Measurements from ENCODE around the gene PPT1.
"Not testable (repeated sequence)": the region's sequence is repeated elsewhere in the genome, so short reads cannot be mapped to it uniquely, and the experiment has no call there.

Gene PPT1

DNA sequence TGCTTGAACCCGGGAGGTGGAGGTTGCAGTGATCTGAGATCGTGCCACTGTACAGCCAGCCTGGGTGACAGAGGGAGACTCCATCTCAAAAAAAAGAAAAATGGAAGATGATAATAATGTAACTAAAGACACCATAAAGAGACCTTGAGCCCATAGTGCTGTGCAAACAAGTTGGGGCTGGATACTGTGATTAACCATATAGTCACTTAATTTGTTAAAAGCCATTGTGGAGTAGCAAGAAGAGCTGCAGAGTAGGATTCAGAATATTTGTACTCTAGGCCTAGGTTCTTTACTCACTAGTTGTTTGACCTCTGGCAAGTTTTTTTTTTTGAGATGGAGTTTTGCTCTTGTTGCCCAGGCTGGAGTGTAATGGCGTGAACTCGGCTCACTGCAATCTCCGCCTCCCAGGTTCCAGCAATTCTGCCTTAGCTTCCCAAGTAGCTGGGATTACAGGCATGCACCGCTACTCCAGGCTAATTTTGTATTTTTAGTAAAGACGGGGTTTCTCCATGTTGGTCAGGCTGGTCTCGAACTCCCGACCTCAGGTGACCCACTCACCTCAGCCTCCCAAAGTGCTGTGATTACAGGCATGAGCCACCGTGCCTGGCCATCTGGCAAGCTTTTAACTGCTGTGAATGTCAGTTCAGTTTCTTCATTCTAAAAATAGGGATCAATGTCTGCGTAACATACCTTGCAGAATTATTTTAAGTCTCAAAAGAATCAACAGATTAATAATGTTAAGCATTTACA is 43.7 kb downstream of the PPT1 start:
- DNase-seq: no peak

DNA sequence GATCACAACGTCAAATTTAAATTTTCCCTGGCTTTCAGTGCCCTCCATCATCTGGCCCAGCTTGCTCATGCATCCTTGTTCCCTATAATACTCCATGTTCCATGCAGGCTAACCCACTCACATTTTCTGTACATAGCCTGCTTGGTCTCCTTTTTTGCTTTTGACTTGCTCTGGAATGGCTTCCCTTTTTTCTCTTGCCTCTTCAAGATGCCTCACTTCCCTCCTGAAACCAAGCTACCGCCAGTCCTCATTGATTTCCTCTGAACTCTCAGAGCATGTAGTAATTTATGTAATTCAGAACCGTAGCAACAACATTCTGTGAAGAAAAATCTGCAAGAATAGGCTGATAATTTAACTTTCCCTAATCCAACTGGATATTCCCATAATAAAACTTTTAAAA is 46.2 kb downstream of the PPT1 start:
- no peak for DNase-seq

DNA sequence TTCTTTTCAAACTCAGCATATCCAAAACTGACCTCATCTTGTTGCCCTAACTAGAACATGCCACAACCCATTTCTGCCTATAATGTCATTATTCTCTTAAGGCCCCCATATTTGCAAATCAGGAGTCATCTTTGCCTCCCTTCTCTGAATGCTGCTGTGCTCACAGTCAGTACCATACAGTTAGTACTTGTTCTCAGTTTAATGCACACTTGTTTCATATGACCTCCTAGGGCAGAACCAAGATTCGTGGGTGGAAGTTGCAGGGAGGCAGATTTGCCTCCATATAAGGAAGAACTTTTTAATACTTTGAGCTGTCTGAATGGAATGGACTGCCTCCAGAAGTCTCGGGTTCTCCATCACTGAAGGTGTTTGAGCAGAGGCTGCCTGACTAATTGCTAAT is 47.3 kb downstream of the PPT1 start:
- no peak for DNase-seq

DNA sequence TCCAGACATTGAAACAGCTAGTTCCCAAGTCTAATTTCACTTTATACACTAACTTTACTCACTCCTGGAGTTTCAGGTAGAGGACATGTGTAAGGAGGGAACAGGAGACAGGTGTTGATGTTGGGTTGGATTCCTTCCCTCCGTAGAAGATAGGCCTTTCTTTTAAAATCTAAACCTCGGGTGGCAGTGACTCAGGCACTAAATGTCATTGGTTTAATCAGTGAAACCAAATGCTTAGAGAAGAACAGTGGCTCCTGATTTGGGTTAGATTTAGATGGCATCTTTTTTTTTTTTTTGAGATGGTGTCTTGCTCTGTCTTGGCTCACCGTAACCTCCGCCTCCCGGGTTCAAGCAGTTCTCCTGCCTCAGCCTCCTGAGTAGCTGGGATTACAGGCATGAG is 49.3 kb downstream of the PPT1 start:
- DNase-seq: no peak

DNA sequence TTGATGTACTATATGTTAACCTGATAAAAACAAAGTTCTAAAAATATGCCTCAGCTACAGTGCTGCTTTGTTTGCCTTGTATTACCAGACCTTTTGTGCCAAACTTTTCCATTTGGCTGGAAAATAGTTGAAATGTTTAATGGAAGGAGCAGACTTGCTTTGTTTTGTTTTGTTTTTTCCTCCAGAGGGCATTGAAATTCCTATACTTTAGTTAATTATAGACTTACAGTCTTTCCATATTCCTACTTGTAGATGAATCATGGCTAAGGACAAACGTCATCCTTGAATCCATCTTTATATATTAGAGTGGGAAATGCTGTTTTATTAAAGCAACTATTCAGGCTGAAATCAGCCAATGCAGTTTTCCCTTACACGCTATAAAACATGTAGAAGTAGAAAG is 49.8 kb downstream of the PPT1 start:
- no peak for DNase-seq

DNA sequence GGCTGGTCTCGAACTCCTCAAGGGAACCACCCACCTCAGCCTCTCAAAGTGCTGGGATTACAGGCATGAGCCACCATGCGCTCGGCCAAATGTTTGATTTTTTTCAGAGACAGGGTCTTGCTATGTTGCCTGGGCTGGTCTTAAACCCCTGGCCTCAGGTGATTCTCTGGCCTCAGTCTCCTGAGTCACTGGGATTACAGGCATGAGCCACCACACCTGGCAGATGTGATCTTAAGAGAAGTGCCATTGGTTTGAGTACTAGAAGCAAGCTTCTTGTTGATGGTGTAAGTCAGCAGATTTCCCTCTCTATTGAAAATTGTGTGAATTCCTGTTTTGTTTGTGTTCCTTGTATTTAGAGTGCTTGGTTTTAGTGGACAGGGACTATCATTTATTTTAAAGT is 51.3 kb downstream of the PPT1 start:
- no peak for DNase-seq

DNA sequence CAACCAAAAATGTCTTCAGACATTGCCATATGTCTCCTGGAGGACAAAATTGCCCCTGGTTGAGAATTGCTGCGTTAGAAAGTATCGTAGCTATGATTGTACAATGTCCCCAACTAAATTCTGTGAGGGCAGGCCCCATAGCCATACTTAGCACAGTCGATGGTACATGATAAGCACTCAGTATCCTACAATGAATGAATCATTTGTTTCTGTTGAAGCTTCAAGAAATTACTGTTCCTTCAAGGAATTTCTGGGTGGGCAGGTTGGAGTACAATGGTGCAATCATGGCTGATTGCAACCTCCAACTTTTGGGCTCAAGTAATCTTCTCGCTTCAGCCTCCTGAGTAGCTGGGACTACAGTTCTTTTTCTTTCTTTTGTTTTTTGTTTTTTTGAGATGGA is 51.9 kb downstream of the PPT1 start:
- no peak for DNase-seq

DNA sequence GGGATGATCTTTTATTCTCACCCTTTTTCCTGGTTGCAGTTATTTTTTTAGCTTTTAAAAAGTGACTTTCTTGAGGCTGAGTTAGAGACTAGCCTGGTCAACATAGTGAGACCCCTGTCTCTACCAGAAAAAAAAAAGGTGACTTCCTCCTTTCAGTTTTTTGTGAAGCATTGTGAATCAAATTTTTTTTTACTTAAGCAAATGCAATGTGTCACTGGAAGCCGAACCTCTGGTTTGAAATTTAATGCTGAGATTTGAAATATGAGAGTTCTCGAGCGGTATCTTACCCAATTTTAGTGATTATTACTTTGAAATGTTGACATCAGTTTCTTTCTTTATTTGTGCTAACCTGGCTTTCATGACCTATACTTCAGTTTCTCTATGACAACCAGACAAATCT is 52.9 kb downstream of the PPT1 start:
- DNase-seq: no peak

DNA sequence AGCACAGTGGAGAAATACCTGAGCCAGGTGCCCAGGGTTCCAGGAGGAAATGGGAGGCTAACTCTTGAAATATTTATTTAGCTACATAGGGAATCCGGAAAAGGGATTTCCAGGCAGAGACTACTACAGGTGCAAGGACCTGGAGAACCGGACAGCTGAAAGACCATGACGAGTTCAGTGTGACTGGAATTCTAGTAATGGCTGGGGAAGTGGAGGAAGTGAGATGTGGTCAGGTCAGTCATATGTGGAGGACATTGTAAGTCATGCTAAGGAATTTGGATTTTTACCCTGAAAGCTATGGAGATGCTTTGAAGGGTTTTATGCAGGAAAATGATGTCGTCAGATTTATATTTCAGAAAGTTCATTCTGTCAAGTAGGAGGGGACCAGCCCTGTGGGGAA is 54.7 kb downstream of the PPT1 start:
- no peak for DNase-seq

DNA sequence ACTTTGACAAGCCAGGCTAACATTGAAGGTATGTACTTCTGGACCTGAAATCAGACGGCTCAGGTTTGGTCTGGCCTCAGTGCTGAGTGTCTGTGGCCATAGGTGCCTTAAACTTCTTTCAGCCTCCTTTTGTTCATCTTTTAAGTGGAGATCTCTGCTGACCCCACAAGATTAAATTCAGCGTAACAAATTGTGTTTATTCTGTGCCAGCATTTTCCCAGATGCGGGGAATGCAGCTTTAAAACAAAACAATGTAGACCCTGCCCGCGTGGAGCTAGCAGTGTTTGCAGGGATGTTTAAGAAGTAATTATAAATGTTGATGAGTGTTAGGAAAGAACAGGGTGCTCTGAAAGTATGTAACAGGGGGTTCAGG is 55.6 kb downstream of the PPT1 start:
- no peak for DNase-seq

DNA sequence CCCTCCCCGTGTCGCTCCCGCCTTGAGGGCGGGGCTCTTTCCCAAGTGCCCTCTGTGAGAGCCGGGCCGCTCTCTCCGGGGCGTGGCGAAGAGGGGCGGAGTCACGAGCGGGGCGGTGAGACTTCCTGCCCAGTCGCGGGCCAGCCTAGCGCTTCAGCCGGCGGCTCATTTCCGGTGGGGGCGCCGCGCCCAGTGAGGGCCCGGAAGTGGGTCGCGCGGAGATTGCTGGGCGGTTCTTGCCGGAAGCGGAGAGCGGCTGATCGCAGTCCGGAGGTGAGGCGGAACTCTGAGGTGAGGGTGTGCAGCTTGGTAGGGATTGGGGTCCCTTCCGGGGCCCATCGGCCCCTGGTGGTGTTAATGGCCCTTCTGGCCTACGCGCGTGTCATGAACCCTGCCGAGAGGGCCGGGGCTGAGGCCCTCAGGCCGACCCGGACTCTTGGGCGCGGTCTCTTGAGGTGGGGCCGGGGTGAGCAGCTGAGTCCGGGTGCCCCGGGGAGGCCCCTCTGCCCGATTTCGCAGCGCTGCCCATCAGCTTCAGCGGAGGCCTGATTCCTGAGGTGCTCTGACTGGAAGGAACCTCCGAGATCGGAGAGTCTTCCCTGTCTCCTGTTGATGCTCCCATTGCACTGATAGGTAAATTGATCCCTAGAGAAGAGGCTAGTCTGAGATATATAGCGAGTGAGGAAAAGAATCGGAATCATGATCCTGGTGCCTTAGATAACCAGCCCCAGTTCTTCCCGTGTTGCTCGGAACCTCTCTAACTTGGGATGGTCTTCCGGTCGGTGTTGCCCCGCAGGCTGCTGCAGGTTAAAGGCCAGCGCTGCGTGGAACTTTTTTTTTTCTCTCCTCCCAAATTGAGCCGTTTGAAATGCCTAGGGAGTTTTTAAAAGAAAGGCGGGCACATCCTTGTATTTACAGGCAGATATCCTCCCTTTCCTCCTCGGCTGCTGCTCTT is 56.3 kb downstream of the PPT1 start, which contains the start of gene CAP1:
Gene CAP1 (plus strand): TSS at position 219 of the 955 bp plus-strand sequence. CDS start 18,618 bp downstream, outside the sequence.
- peak; percentile 93 for DNase-seq

DNA sequence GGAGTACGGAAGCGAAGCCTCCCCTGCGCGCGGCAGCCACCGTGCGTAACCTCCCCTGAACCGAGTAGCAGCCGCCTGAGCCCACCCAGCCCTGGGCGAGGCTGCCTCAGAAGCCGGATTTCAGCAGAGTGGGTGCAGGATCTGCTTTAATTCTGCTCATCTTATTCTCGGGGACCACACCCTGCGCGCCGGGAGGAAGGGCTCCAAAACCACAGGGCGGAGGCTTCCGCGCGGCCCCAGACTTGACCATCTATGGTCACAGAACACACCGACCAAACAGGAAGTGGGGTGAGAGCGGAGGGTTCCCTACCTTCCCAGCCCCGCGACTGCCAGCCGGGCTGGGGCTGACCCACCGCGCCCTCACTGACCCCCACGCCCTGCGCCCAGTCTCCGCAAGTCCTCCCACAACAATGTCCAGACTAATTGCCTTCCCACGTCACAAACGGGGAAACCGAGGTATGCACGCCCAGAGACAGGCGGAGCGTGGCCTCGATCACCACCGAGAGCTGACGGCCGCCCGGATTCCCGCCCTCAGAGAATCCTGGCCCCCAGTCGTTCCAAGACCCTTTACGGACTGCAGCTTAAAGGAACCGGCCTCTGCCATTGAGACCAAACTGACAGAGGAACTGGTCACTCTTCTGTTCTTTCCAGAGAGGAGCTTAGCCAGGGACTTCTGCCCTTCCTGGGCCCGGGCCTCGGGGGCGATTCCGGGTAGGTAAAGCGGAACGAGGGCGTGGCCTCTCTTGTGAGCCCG is 57.1 kb downstream of the PPT1 start:
- peak; percentile 46 for DNase-seq

DNA sequence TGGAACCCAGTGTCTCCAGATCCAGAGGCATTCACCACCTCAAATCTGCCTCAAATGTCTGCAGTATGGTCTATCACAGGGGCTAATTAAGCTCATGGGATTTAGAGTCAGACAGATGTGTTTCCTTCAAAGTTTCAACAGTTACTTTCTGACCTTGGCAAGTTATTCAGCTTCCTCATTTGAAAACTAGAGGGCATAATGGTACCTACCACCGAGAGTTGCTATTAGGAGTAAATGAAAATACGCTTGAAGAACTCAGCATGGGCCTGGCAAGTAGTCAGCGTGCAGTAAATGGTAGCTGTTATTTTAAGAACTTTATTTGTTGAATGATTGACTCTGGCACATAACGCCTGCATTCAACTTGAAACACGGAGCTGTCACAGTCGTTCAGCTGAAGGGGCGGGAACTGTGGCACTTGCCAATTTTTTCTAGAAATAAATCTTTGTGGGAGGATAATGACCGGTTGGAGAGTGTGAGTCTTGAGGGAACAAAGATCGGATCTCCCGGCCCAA is 57.8 kb downstream of the PPT1 start:
- DNase-seq: no peak

DNA sequence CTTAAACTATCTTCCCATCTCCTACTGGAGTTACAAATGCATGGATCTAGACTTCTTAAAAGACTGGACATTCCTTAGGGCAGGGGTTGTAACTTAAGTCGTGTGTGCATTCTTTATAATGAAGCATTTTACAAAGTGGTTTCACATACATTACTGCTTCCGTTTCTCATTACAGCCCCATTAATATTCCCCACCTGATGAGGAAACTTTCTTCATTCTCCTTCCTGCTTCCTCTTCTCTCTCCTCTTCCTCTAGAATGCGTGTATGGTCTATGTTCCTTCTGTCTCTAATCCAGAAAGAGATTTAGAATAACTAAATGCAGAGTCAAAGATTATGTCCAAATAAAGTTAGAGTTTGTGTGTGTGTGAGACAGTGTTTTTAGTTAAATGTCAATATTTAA is 58.4 kb downstream of the PPT1 start:
- no peak for DNase-seq

DNA sequence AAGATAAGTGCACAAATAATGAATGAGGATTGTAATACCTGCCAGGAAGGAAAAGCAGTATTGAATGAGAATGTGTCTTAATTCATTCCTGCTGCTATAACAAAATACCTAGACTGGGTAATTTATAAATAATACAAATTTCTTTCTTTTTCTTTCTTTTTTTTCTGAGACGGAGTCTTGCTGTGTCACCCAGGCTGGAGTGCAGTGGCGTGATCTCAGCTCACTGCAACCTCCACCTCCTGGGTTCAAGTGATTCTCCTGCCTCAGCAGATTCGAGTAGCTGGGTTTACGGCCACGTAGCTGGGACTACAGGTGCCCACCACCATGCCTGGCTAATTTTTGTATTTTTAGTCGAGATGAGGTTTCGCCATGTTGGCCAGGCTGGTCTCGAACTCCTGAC is 59.8 kb downstream of the PPT1 start:
- DNase-seq: not testable (repeated sequence)

DNA sequence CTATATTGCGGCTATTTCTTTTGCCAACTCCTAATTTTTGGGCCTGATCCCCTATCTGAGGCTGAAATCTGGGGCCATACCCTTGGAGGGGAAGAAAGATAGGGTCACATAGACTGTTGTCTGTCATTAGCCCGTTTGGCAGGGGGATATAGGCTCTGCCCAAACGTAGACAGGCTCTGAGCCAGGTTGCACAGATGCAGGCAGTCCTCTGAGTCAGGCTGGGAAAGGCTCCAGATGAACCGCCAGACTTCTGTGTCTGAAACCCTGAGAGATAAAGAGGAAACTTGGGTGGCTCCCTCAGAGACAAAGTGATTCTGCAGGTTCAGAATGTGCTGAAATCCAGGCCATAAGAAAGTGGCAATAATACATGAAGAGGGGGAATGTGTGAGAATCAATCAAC is 60.5 kb downstream of the PPT1 start:
- DNase-seq: no peak

DNA sequence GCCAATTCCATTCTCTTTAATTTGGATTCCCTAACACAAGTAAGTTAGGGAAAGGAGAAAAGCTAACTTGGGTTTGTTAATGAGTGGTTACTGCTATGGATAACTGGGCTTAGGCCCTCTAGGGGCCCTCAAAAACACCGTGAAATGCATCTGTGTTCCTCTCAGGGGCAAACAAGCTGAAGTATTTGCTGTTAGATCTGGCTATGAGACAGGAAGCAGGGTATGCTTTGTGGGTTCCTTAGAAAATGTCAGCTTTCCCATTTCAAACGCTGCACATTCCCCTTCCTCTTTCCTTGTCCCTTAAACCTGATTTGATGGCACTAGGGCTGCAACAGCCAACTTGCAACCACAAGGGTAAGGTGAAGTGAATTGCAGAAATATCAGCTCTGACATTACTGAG is 62.2 kb downstream of the PPT1 start:
- no peak for DNase-seq

DNA sequence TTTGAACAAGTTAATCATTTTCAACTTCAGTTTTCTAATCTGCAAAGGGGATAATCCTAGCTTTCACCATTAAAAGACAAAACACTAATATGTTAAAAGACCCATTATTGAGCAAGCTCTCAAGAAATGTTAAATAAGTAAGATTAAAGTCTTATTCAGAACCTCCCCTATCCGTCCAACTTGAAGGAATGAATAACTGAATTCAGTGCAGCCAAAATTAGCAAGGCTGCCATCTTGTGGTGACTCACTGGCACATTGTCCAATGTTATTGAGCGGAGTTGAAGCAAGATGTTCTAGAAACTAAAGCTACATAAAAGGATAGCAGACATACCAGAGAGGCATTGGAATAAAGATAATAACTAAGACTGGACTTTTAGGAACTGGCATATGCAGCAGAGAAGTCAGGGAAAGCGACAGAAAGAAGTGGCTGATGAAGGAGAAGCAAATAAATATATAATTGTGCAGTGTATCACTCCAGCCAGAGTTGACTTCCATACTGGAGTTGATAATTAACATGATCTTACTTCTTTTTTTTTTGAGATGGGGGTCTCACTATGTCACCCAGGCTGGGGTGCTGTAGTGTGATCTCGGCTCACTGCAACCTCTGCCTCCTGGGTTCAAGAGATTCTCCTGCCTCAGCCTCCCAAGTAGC is 64.7 kb downstream of the PPT1 start:
- DNase-seq: no peak

DNA sequence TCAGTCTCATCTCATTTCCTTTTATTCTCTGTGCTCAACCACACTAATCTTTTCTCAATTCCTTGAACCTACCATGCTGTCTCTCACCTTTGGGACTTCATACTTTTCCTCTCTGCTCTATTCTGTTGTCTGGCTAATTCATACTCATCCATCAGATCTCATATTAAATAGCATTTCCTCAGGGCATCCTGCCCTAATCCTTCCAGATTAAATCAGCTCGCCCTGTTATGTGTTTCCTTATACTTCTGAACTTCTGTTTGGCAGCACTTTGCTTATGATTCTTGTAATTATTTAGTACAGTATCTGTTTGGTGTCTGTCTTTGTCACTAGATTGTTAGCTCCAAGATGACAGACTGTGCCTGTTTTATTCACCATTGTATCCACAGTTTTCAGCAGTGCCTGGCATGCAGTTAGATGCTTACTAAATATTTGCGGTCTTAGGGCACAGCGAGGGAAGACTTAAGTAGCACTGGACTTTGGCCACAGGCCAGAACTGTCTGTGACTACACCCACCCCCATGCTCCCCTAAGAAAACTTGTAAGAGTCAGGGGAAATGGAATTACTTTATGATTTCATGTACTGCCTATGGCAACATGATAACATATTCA is 66.4 kb downstream of the PPT1 start:
- DNase-seq: no peak

DNA sequence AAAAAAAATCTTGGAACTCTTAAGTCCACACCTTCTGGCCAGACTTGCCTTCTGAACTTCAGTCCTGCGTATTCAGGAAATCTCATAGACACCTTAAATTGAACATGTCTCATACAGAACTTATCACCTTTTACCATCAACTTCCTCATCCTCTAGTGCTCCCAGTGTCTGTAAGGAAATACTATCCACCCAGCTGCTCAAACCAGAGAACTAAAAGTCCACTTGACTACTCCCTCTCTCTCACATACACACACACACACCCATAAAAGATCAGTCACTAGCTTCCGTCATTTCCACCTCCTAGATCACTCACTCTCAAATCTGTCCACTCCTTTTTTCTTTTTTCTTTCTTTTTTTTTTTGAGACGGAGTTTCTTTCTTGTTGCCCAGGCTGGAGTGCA is 67.4 kb downstream of the PPT1 start:
- DNase-seq: no peak

DNA sequence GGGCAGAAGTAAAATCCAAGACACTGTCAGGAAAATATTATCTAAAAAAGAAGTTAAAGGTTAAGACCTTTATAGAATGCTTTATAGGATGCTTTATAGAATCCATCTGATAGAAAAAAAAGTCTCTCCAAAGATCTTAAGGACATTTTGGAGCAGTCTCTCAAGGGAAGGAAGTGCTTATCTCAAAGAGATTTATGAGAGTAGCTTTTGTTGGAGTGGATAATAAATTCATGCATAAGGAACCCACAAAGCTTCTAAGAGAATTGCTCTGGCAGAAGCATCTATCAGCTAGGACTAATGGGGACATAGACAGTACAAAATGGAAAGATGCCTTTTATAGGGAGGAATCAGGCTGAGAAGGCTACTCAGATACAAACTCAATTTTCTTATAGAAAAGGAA is 69.4 kb downstream of the PPT1 start:
- no peak for DNase-seq

DNA sequence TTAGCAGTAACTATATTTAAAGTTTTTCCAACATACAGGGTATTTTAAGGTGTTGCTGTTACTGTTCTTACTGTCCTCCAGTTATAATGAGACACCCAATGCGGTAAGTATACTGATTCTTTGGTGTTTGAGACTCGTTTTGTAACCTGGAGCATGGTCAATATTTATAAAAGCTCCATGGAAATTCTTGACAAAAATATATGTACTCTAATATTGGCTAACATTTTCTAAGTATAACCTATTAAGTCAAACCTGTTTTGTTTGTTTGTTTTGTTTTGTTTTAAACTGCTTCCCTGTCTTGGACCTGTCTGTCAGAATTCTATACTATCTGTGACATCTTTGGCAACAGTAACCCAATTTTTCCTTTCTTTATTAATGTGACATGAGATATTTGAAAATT is 72.4 kb downstream of the PPT1 start:
- DNase-seq: no peak

Data from SHP77 treated with DMSO at 0.1 percent for 48 hours (cell line).